IPS-18c (cell line): Measurements from ENCODE around the gene SLC16A13.

ENCODE experiments used
- H3K4me3 ChIP-seq: 2 replicates; pipeline ENCODE4 v1.7.0; 2013; ENCODE audit warnings: low read depth, mild to moderate bottlenecking, low read length, moderate library complexity; ENCODE audit not compliant: insufficient read depth
- H3K9me3 ChIP-seq: one replicate; pipeline ENCODE4 v1.6.1; 2013; ENCODE audit warnings: mild to moderate bottlenecking, low read length, moderate library complexity; ENCODE audit not compliant: control insufficient read depth, insufficient read depth

The SLC16A13 gene

DNA sequence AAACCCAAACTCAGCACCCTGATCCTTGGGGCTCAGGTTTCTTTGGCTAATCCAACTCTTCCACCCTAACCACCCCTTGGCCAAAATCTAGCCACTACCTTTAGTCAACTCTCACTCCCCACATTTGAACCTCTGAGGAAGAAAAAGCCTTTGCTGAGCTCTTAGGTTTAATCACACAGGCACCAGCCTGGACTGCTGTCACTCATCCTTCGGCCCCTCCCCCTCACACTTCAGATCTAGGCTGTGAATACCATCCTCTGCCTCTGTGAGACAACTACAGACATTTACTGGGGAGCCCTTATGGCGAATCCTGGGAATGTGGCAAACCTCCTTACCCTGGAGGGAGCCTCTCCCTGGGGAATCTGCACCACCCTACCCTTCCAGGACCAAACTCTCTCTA is 28.7 kb upstream of the SLC16A13 start:
- Histone ChIP-seq H3K4me3 (no peak overlapping the region), H3K9me3 (peaks cover 1% of the 10 kb centered on the region)

DNA sequence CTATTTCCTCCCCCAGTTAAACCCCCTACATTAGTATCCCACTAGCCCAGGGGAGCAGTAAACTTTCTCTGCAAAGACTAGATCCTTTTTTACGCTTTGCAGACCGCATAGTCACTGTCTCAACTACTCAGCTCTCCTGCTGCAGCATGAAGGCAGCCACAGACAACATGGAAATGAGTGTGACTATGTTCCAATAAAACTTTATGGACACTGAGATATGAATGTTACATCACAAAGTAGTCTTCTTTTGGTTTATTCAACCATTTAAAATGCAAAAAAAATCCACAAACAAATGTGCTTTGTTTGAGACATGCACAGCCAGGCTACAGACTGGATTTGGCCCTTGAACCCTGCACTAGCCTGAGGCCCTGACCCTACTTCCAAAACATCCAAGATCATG is 25.3 kb upstream of the SLC16A13 start:
- Histone ChIP-seq H3K4me3 (no peak overlapping the region), H3K9me3 (no peaks in the 10 kb centered on the region)

DNA sequence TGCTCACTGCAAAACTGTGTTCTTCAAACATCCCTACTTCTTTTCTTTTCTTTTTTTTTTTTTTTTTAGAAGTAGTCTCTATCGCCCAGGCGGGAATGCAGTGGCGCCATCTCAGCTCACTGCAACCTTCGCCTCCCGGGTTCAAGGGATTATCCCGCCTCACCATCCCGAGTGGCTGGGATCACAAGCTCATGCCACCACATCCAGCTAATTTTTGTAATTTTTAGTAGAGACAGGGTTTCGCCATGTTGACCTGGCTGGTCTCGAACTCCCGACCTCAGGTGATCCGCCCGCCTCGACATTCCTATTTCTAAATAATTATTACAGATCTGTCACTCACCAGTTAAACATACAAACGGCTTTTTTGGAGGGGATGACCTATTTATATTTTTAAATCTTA is 24.4 kb upstream of the SLC16A13 start:
- no peaks in the 10 kb centered on the region for H3K9me3 ChIP-seq
- peak overlapping the region; percentile 79 for H3K4me3 ChIP-seq

DNA sequence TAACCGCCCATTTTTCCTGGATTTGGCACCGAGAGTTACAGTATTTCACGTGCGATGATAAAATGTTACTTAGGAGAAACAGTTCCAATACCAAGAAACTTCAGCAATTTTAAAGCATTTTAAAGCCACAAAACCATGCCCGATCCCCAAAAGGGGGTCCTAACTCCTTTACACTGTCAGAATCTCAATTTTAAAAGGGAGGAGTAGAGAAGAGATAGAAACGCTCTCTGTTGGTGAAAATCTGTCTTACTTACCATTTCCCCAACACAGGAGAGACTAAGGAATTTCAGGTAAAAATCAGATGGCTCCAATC is 23.9 kb upstream of the SLC16A13 start:
- Histone ChIP-seq H3K9me3 (no peaks in the 10 kb centered on the region), H3K4me3 (peak overlapping the region; percentile 79)

DNA sequence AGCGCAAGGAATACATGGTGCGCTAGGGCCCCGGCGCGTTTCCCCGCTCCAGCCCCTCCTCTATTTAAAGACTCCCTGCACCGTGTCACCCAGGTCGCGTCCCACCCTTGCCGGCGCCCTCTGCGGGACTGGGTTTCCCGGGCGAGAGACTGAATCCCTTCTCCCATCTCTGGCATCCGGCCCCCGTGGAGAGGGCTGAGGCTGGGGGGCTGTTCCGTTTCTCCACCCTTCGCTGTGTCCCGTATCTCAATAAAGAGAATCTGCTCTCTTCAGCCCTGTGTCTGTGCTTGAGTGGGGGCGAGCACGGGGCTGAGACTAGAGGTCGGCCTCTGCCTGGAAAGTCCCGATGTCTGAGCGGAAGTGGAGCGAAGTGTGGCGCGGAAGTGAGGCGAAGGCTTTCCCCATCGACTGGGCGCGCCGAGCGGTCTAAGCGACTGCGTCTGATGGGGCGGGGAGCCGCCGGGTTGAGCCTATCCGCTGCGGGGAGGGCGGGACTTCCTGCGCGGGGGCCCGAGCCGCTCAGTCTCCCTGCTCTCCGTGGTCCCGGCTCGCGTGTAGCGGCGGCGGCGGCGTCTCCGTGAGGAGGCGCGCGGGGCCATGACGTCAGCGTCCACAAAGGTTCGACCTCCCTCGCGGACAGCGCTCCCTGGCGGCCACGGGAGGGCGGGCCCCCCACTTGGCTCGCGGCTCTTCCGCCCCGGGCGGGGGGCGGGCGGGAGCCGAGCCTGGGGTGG is 21.4 kb upstream of the SLC16A13 start:
- peak overlapping the region; percentile 79 for H3K4me3 ChIP-seq
- no peaks in the 10 kb centered on the region for H3K9me3 ChIP-seq

DNA sequence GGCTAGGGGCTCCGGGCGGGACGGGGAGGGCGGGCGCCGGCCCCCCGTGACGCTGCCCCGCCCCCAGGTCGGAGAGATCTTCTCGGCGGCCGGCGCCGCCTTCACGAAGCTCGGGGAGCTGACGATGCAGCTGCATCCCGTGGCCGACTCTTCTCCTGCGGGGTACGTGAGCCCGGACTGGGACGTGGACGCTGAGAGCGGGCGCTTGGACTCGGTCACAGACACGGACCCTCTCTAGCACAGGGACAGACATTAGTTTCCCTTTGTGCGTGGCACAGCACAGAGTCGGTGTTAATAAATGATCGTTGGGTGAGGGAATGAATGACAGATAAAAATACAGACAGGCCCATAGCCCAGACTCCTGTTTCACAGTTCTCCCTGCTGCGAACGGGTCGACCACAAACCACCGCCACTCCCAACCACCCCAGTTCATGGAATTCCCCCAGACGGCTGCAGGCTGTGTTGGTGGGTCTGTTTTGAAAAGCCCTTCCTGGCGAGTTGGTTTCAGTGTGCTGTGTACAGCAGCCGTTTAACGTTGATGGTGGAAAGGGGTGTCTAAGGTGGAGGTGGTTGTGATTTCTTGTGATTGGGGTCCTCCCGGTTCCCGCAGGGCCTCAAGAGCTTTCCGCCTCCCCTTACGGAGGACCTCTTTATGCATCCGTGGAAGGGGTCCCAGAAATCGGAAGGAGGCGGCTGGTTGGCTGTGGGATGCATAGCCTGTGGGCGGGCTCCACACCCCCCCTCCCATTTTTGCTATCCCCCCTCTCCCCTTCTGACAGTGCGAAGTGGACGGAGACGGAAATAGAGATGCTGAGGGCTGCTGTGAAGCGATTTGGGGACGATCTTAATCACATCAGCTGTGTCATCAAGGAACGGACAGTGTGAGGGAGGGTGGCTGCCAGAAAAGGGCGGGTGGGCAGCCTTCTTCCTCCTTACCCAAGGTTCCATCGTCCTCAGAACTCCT is 20.5 kb upstream of the SLC16A13 start:
- peak overlapping the region; percentile 79 for H3K4me3 ChIP-seq
- no peaks in the 10 kb centered on the region for H3K9me3 ChIP-seq

DNA sequence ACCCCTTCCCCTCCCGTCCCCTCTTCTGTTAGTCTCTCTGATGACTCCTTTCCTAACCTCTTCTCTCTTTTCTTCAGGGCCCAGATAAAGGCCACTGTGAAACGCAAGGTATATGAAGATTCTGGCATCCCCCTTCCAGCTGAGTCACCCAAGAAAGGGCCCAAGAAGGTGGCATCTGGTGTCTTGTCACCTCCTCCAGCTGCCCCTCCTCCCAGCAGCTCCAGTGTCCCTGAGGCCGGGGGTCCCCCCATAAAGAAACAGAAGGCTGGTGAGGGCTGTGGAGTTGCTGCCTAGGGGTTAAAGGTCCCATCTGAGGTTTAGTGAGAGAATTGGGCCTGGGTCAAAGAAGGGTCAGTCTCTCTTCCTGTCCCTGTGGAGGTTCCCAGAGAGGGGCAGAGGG is 19.4 kb upstream of the SLC16A13 start:
- Histone ChIP-seq H3K4me3 (no peak overlapping the region), H3K9me3 (no peaks in the 10 kb centered on the region)

DNA sequence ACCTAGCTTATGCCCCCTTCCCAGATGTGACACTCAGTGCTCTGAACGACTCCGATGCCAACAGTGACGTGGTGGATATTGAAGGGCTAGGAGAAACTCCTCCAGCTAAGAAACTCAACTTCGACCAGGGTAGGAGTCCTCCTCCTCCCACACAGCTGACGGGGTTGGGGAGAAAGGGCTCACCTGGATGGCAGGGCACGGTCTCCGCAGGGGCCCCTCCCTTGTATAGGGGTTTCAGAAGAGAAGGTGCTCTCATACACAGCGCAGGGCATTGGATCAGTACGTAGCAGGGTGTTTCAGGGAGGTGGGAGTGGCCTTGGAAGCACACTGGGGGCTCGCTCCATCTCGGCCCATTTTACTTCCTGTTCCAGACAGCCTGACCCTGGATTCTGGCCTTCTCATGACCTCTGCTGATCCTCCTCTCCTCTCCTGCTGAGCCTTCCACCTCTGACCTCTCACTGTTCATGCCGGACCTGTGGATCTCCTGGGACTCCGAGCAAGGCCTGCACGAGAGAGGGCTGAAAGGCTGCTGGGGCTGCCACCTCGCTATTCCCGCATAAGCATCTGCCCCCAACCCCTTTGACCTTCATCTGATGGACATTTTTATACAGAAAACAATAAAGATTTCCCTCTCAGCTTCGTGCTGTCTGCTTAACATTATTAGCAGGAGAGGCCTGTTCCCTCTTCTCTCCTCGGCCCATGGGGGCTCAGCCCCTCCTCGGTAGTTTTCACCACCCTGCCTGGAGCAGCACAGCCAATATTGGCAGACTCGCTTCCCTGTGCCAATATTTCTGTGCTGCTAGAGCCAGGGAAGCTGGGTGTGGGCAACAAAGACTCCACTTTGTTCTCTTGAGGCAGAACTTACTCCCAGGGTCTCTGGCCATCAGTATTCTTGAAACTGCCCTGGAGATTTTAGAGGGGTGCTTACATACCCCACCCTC is 18.7 kb upstream of the SLC16A13 start:
- no peak overlapping the region for H3K4me3 ChIP-seq
- no peaks in the 10 kb centered on the region for H3K9me3 ChIP-seq

DNA sequence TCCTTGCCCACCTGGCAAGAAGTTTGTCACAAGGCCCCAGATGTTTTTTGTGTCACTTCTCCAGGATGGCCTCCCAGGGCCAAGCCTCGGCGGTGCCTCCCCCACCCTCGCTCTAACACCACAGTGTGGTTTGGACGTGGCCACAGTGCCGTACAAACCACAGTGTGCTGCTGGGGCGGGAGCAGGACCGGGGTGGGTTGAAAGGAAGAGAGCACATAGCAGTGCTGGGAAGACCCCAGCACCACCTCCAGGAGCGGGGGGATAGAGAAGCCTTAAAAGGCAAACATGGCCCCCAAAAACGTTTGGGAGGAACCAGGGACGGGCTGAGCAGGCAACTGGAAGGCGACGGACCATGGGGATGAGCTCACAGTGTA is 18.0 kb upstream of the SLC16A13 start:
- Histone ChIP-seq H3K4me3 (no peak overlapping the region), H3K9me3 (no peaks in the 10 kb centered on the region)

DNA sequence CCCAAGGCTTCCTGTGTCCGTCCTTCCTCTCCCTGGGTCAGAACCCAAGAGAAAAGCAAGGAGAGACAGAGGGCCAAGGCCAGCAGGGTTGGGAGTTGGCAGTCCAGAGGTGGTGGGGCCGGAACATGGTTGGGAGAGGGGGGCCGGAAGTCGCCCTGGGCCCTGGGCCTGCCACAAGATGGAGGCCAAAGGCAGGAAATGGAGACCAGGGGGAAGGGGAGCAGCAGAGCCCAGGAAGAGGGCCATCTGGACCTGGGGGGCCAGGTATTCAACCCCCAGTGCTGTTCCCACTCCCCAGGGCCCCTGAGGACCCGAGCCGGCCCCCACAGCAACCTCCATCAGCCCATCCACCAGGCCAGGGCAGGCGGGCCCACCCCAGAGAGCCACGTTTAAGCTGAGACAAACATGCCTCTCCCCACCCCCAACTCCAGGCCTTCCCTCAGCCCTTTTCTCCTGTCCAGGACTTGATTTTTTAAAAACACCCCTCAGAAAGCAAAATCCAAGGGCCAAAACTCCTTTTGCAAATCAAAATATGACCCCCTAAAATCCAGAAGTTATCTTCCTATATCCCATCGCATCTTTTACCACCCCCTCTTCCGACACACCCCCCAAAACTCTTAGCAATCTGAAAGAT is 17.4 kb upstream of the SLC16A13 start:
- Histone ChIP-seq H3K9me3 (no peaks in the 10 kb centered on the region), H3K4me3 (no peak overlapping the region)

DNA sequence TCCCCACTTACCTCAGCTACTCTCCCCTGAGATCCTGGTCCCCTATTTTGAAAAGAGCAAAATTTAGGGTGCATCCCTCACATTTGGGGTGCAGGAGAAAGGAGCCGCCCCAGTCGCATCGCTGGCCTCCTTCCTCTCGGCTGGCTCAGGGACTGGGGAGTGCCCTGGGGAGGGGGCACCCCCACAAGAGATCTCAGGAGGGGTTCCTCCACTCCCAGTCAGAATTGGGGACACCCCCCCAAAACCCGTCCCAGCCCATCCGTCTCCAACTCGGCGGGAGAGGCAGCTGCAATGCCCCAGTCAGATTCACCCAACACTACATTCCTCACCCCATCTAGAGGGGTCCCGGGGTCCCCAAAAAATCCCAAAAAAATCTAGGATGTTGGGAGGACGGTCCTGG is 16.4 kb upstream of the SLC16A13 start:
- no peaks in the 10 kb centered on the region for H3K9me3 ChIP-seq
- H3K4me3 ChIP-seq = peak overlapping the region; percentile 50; the same call in 1 of the 2 replicates

DNA sequence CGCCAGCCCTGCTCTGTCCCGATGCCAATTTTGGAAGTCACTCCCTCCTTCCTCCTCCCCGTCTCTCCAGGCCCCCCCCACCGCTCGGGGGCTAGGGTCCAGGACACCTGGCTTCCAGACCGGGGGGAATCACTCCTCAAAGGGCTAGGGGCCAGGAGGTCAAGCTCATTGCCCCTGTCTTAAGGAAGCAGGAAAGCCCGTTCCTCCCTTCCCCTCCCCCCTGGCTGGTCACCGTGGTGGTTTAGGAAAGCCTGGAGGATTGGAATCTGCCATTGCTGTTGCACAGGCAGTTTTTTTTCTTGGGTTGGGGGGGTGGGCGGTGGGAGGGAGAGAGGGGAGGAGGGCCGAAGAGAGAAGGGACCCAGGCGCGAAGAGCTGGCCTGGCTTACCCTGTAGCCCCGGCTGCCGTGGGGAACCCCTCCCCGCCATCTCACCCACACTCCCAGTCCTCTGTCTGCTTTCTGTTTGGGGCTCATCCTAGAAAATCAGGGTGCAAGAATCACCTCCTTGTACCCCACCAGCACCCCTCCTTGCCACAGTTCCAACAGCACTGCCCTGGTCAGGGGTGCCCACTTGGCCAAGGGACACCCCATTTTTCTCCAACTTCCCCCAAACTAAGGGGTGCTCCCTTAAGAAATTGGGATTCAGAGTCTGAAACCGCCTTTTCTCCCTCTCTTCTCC is 15.8 kb upstream of the SLC16A13 start:
- H3K9me3 ChIP-seq = no peaks in the 10 kb centered on the region
- H3K4me3 ChIP-seq = peak overlapping the region; percentile 50; the same call in 1 of the 2 replicates

DNA sequence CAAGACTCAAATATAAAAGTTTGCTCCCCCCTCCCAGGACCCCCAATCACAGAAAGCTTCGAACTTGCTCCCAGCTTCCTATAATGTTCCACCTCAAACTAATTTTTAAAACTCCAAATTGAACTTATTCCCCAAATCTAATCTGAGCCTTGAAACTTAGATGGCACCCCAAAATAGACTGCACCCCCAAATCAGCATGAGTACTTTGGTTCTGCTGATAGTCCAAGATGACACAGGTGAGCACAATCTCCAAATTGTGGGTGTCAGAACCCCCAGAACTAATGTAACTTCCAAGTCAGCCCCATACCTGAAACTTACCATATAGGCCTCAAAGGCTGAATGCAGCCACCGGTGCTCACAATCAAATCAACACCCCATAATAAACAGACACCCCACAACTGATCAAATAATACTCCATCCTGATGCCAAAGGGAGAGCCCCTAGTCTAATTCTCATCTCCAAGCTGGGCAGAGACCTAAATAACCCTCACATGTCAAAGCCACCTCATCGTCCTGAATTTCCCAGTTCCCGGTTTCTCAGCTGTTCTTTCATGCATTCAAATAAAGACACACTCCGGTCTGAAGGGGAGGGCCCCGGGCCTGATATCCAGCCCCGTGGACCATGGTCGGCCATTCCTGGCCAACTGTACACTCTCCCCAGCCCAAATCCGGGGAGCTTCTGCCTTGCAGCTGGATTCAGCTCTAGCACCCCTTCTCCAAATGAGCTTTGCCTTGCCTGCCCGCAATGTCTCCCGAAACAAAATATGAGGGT is 14.7 kb upstream of the SLC16A13 start:
- Histone ChIP-seq H3K9me3 (no peaks in the 10 kb centered on the region), H3K4me3 (no peak overlapping the region)

DNA sequence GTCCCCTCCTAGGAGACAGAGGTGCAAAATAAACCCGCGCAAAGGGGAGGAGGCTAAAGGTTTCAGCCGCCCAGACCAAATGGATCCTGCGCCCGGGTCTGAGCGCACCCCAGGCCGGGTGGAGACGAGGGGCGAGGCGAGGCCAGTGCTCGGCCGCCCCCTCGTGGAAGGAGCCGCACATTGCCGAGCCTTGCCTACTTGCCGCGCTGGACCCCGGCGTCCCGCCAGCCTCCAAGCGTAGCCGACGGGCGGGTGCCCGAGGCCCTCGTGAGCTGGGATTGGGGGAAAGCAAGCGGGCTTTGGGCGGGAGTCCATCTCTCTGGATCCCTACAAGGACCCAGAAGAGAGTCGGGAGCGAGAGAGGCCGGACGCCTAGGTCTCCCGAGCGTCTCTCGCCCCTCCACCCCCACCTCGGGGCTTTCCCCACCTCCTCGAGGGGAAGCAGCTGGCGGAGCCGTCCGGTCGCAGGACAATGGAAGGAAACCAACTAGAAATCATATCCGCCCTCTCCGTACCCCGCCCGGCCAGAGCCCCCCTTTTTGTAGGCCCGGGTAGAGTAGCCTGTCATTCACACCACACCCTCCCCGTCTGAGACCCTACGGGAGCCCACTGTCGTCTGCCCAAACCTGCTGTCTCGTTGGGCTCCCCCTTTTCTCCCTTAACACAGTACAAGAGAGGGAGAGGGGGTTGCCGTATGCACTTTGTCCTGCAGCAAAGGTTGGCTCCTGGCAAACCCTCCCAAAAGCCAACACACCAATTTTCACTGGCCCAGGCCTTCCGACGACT is 13.6 kb upstream of the SLC16A13 start:
- H3K9me3 ChIP-seq = no peaks in the 10 kb centered on the region
- peak overlapping the region; percentile 52 for H3K4me3 ChIP-seq
